HepG2 (cell line): ENCODE data around the gene SDK2. TPM values are rescaled to one million over a fixed set of nuclear protein-coding genes. Genes with fewer than 3 reads are reported as not detected.

Experiments
- ATF7-NPFF ChIP-seq: sonication (generic); formaldehyde crosslinking; IDR thresholded peaks from 2 replicates; pipeline ENCODE4 v1.8.1; 2023; ENCODE audit warnings: mild to moderate bottlenecking, low read depth, missing genetic modification reagents, moderate library complexity
- FLYWCH1 ChIP-seq: sonication (generic); formaldehyde crosslinking; IDR thresholded peaks from 2 replicates; pipeline ENCODE4 v1.8.1; 2023; ENCODE audit warnings: mild to moderate bottlenecking, missing genetic modification reagents
- FOXA1 ChIP-seq, 2 experiments: fragments of 450-650 bp in 1 of 2; sonication (generic) in 1 of 2; formaldehyde crosslinking in 1 of 2; IDR thresholded peaks; 2 replicates each; pipeline versions ENCODE4 v1.4.0 to v1.6.1; 2016 to 2020; ENCODE audit warnings: missing genetic modification reagents in 1 of 2
- HNF4G ChIP-seq, 2 experiments: sonication (generic) in 1 of 2; formaldehyde crosslinking in 1 of 2; IDR thresholded peaks; 2 replicates each; pipeline versions ENCODE4 v1.4.0 to v1.6.1; 2011 to 2020; ENCODE audit warnings: borderline replicate concordance in 2 of 2, low read depth in 2 of 2, mild to moderate bottlenecking in 2 of 2, low read length in 1 of 2, missing genetic modification reagents in 1 of 2, moderate library complexity in 1 of 2
- JARID2 ChIP-seq: sonication (generic); formaldehyde crosslinking; IDR thresholded peaks from 2 replicates; pipeline ENCODE4 v1.8.1; 2023; ENCODE audit warnings: missing genetic modification reagents, inconsistent platforms; ENCODE audit not compliant: insufficient replicate concordance
- PLRG1 ChIP-seq: fragments of 450-650 bp; conservative IDR thresholded peaks from 2 replicates; pipeline ENCODE4 v1.6.1; 2016
- SP5 ChIP-seq: IDR thresholded peaks from 2 replicates; pipeline ENCODE4 v1.6.1; 2016; ENCODE audit warnings: low read depth, borderline replicate concordance
- SYNCRIP ChIP-seq: fragments of 200-400 bp; formaldehyde crosslinking; IDR thresholded peaks from 2 replicates; pipeline ENCODE4 v1.6.1; 2018; ENCODE audit warnings: mild to moderate bottlenecking, low read depth, low read length; ENCODE audit not compliant: insufficient read depth
- TP53 ChIP-seq: sonication (generic); formaldehyde crosslinking; conservative IDR thresholded peaks from 2 replicates; pipeline ENCODE4 v1.4.0; 2020; ENCODE audit warnings: missing genetic modification reagents
- ZFP1 ChIP-seq: IDR thresholded peaks from 2 replicates; pipeline ENCODE4 v1.6.1; 2016
- ZNF678 ChIP-seq: sonication (generic); formaldehyde crosslinking; IDR thresholded peaks from 2 replicates; pipeline ENCODE4 v1.4.0; 2020; ENCODE audit warnings: mild to moderate bottlenecking, missing genetic modification reagents
- ZNF709 ChIP-seq: sonication (generic); formaldehyde crosslinking; IDR thresholded peaks from 2 replicates; pipeline ENCODE4 v1.5.0; 2020; ENCODE audit warnings: mild to moderate bottlenecking, missing genetic modification reagents
- polyA plus RNA-seq, 8 experiments: library from polyadenylated mRNA; depleted of rRNA in 3 of 8; stranded (reverse) in 7 of 8; unstranded in 1 of 8; fragments of >200 nt; fragmentation: Illumina TruSeq in 4 of 8; extraction: Trizol in 4 of 8; gene quantifications; 2 replicates each; pipeline versions ENCODE4 v1.2.1 to v1.2.3, GENCODE V29; 2011 to 2016; ENCODE audit warnings: low read depth in 4 of 8, missing spikeins in 1 of 8, mixed read lengths in 1 of 8; ENCODE audit not compliant: insufficient read depth in 1 of 8
- total RNA-seq, 5 experiments: library from RNA; depleted of rRNA; stranded (reverse); fragments of >200 nt; fragmentation: Illumina TruSeq; extraction: Trizol; gene quantifications; 2 replicates each; pipeline ENCODE4 v1.2.3, GENCODE V29; 2016; ENCODE audit warnings: low read depth in 1 of 5
- TF ChIP-seq, protein P1 (sequence below): sonication (generic); formaldehyde crosslinking; IDR thresholded peaks from 2 replicates; pipeline ENCODE4 v1.5.1; 2020; ENCODE audit warnings: mild to moderate bottlenecking, missing genetic modification reagents, borderline replicate concordance
- TF ChIP-seq, protein P2 (sequence below): sonication (generic); formaldehyde crosslinking; IDR thresholded peaks from 2 replicates; pipeline ENCODE4 v1.5.0; 2020; ENCODE audit warnings: mild to moderate bottlenecking, missing genetic modification reagents, moderate library complexity
- TF ChIP-seq, protein P3 (sequence below): sonication (generic); formaldehyde crosslinking; IDR thresholded peaks from 2 replicates; pipeline ENCODE4 v1.8.1; 2023; ENCODE audit warnings: mild to moderate bottlenecking, inconsistent platforms, moderate library complexity, missing genetic modification reagents, borderline replicate concordance
- TF ChIP-seq, protein P4 (sequence below): sonication (generic); formaldehyde crosslinking; IDR thresholded peaks from 2 replicates; pipeline ENCODE4 v1.4.0; 2020; ENCODE audit warnings: missing genetic modification reagents, mild to moderate bottlenecking, borderline replicate concordance

The SDK2 gene
- total and polyA plus RNA-seq, 2 of the 13 experiments (the other 11 are each of a cell fraction or from before 2014, with no cell fraction given), result not detected

DNA sequence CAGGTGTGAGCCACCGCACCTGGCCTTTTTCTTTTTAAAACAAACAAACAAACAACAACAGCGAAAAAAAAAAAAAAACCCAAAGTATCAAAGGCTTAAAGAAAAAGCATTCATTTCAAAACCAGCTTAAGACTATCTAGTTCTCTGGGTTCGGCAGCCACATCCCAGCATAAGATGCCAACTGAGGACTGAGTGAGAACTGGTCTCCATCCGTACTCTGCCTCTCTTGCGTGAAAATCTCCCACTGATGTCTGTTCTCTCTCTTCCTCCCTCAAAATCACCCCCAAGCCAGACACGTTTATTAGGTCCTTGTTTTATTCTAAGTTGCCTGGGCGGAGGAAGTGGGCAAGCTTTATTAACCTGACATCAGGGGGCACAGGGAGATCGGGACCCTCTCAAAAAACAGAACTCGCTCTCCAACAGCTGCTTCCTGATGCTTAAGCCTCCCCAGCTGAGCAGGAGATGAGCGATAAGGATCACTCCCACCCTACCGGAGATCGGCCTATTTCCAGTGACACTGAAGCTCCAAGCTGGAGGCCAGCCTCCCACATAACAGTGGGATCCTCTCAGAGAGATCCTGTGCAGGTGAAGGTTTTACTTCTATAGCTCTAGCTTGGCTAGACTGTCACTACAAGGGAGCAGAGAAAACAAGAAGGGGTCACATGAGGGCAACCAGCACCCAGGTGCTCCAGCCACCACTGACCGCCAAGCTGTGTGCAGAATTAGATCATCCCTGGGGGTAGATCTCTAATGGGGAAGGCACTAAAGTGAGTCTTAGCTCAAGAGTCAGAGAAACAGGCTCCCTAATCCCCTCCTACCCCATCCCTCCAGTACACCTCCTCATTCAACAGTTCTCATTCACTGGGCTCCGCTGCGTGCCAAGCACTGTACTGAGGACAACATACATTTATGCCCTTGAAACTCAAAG lies 346.0 kb downstream of the SDK2 start (continued):
- TF ChIP-seq, protein P1, sequence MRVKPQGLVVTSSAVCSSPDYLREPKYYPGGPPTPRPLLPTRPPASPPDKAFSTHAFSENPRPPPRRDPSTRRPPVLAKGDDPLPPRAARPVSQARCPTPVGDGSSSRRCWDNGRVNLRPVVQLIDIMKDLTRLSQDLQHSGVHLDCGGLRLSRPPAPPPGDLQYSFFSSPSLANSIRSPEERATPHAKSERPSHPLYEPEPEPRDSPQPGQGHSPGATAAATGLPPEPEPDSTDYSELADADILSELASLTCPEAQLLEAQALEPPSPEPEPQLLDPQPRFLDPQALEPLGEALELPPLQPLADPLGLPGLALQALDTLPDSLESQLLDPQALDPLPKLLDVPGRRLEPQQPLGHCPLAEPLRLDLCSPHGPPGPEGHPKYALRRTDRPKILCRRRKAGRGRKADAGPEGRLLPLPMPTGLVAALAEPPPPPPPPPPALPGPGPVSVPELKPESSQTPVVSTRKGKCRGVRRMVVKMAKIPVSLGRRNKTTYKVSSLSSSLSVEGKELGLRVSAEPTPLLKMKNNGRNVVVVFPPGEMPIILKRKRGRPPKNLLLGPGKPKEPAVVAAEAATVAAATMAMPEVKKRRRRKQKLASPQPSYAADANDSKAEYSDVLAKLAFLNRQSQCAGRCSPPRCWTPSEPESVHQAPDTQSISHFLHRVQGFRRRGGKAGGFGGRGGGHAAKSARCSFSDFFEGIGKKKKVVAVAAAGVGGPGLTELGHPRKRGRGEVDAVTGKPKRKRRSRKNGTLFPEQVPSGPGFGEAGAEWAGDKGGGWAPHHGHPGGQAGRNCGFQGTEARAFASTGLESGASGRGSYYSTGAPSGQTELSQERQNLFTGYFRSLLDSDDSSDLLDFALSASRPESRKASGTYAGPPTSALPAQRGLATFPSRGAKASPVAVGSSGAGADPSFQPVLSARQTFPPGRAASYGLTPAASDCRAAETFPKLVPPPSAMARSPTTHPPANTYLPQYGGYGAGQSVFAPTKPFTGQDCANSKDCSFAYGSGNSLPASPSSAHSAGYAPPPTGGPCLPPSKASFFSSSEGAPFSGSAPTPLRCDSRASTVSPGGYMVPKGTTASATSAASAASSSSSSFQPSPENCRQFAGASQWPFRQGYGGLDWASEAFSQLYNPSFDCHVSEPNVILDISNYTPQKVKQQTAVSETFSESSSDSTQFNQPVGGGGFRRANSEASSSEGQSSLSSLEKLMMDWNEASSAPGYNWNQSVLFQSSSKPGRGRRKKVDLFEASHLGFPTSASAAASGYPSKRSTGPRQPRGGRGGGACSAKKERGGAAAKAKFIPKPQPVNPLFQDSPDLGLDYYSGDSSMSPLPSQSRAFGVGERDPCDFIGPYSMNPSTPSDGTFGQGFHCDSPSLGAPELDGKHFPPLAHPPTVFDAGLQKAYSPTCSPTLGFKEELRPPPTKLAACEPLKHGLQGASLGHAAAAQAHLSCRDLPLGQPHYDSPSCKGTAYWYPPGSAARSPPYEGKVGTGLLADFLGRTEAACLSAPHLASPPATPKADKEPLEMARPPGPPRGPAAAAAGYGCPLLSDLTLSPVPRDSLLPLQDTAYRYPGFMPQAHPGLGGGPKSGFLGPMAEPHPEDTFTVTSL, result no peak
- TF ChIP-seq, protein P2, sequence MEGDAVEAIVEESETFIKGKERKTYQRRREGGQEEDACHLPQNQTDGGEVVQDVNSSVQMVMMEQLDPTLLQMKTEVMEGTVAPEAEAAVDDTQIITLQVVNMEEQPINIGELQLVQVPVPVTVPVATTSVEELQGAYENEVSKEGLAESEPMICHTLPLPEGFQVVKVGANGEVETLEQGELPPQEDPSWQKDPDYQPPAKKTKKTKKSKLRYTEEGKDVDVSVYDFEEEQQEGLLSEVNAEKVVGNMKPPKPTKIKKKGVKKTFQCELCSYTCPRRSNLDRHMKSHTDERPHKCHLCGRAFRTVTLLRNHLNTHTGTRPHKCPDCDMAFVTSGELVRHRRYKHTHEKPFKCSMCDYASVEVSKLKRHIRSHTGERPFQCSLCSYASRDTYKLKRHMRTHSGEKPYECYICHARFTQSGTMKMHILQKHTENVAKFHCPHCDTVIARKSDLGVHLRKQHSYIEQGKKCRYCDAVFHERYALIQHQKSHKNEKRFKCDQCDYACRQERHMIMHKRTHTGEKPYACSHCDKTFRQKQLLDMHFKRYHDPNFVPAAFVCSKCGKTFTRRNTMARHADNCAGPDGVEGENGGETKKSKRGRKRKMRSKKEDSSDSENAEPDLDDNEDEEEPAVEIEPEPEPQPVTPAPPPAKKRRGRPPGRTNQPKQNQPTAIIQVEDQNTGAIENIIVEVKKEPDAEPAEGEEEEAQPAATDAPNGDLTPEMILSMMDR (CRISPR knock-in tag), result no peak
- TF ChIP-seq ZFP1 (CRISPR knock-in tag) (no peak), SYNCRIP (no peak), HNF4G (IDR thresholded peaks at IDR 0.05; ENCODE audit: borderline replicate concordance, low read depth, low read length) (no peak), HNF4G (CRISPR knock-in tag; IDR thresholded peaks at IDR 0.05; ENCODE audit: borderline replicate concordance, low read depth) (no peak), PLRG1 (no peak), TP53 (no peak), FLYWCH1 (CRISPR knock-in tag) (no peak), ZNF678 (CRISPR knock-in tag) (no peak), JARID2 (CRISPR knock-in tag) (no peak), SP5 (CRISPR knock-in tag) (no peak), ATF7-NPFF (CRISPR knock-in tag) (no peak), FOXA1 (IDR thresholded peaks at IDR 0.05) (no peak), FOXA1 (CRISPR knock-in tag; IDR thresholded peaks at IDR 0.05) (no peak), ZNF709 (CRISPR knock-in tag) (no peak)
- TF ChIP-seq, protein P3, sequence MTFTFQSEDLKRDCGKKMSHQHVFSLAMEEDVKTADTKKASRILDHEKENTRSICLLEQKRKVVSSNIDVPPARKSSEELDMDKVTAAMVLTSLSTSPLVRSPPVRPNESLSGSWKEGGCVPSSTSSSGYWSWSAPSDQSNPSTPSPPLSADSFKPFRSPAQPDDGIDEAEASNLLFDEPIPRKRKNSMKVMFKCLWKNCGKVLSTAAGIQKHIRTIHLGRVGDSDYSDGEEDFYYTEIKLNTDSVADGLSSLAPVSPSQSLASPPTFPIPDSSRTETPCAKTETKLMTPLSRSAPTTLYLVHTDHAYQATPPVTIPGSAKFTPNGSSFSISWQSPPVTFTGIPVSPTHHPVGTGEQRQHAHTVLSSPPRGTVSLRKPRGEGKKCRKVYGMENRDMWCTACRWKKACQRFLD (CRISPR knock-in tag), result no peak
- TF ChIP-seq, protein P4, sequence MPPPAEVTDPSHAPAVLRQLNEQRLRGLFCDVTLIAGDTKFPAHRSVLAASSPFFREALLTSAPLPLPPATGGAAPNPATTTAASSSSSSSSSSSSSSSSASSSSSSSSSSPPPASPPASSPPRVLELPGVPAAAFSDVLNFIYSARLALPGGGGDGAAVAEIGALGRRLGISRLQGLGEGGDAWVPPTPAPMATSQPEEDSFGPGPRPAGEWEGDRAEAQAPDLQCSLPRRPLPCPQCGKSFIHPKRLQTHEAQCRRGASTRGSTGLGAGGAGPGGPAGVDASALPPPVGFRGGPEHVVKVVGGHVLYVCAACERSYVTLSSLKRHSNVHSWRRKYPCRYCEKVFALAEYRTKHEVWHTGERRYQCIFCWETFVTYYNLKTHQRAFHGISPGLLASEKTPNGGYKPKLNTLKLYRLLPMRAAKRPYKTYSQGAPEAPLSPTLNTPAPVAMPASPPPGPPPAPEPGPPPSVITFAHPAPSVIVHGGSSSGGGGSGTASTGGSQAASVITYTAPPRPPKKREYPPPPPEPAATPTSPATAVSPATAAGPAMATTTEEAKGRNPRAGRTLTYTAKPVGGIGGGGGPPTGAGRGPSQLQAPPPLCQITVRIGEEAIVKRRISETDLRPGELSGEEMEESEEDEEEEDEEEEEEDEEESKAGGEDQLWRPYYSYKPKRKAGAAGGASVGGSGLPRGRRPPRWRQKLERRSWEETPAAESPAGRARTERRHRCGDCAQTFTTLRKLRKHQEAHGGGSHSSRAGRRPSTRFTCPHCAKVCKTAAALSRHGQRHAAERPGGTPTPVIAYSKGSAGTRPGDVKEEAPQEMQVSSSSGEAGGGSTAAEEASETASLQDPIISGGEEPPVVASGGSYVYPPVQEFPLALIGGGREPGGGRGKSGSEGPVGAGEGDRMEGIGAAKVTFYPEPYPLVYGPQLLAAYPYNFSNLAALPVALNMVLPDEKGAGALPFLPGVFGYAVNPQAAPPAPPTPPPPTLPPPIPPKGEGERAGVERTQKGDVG, result peak; percentile 84; the same call in 1 of the 2 replicates
